ENCODE data around the gene CENPO. TPM values are rescaled to one million over a fixed set of nuclear protein-coding genes. Genes with fewer than 3 reads are reported as not detected.

Gene CENPO
- total and polyA plus RNA-seq, 2 of the 4 experiments (the other 2 are of a cell fraction) = 20.1 to 27.2 TPM

- Histone ChIP-seq H3K27ac (ENCODE audit: insufficient read depth, low read length) (no peak overlapping the region), H2BK120ac (ENCODE audit: low read depth, low read length) (no peak overlapping the region), H3K9me1 (ENCODE audit: insufficient read depth, low read length) (peaks cover 6% of the 10 kb centered on the region; the same call in 1 of the 2 replicates), H4K8ac (ENCODE audit: low read depth in 2 of 2, low read length in 2 of 2) (no peak overlapping the region), H3K9ac (ENCODE audit: low read depth, low read length) (no peak overlapping the region), H3K18ac (ENCODE audit: low read depth, low read length) (no peak overlapping the region), H4K5ac (ENCODE audit: low read depth, low read length) (no peak overlapping the region), H3K79me1 (ENCODE audit: low read depth in 1 of 2, low read length in 2 of 2) (no peaks in the 10 kb centered on the region), H3K4ac (ENCODE audit: low read depth, low read length) (no peak overlapping the region), H2AFZ (replicated peaks; ENCODE audit: low read length, poor library complexity) (no peak overlapping the region), H3K36me3 (ENCODE audit: control insufficient read depth, insufficient read depth, low read length) (peaks cover 9% of the 10 kb centered on the region), H3K27me3 (ENCODE audit: control insufficient read depth, insufficient read depth, low read length) (no peaks in the 10 kb centered on the region), H2BK20ac (ENCODE audit: low read depth, low read length) (no peak overlapping the region), H3K4me1 (ENCODE audit: control insufficient read depth, insufficient read depth, low read length) (peaks cover 6% of the 10 kb centered on the region), H2AK5ac (ENCODE audit: low read depth, low read length) (no peak overlapping the region), H3K23ac (ENCODE audit: low read depth, low read length) (no peak overlapping the region), H3K9me3 (ENCODE audit: control insufficient read depth, insufficient read depth, low read length) (no peaks in the 10 kb centered on the region), H4K91ac (ENCODE audit: insufficient read depth, low read depth, low read length) (no peak overlapping the region), H2BK5ac (ENCODE audit: low read depth, low read length, poor library complexity, severe bottlenecking) (no peak overlapping the region), H2AK9ac (replicated peaks; ENCODE audit: low read depth, low read length, poor library complexity) (no peak overlapping the region), H4K20me1 (ENCODE audit: insufficient read depth, low read length) (no peaks in the 10 kb centered on the region), H3K14ac (replicated peaks; ENCODE audit: low read depth, low read length) (no peak overlapping the region), H2BK15ac (ENCODE audit: low read depth, low read length) (no peak overlapping the region), H3K56ac (ENCODE audit: extremely low read depth, insufficient read depth, low read length) (no peak overlapping the region), H3K4me3 (ENCODE audit: insufficient read depth, low read depth, low read length) (no peak overlapping the region), H3K4me2 (ENCODE audit: low read depth, low read length) (no peak overlapping the region; the same call in 1 of the 2 replicates)
- ChIA-PET CTCF (no interaction called here), POLR2A (ENCODE audit: unreplicated experiment) (interaction anchor here (1.5 kb wide), 1 partner anchor 30 kb away, joined by 5 read pairs; no protein-coding TSS in a partner anchor)
- intact Hi-C loops (cut with micrococcal nuclease) = no loop called here
- dilution Hi-C loops (cut with HindIII; ENCODE audit: low sequenced_read_pairs, unreplicated experiment) = no loop called here
- ATAC-seq (ENCODE audit: low read depth) (peak; percentile 94), DNase-seq (peak; percentile 49)
- in situ Hi-C loops (cut with MboI; ENCODE audit: low sequenced_read_pairs) = no loop called here
- WGBS, 2 experiments (ENCODE audit: extremely low coverage in 2 of 2, insufficient read length in 1 of 2) = no CpG with 5 or more reads among the region's 2 CpGs
- no TSS peak for BruUV-seq (replicated peaks)
- TF ChIP-seq USF2 (IDR thresholded peaks at IDR 0.05; ENCODE audit: low read depth, low read length) = no peak
- no peak for TF ChIP-seq SMC3 (IDR thresholded peaks at IDR 0.05; ENCODE audit: low read depth, low read length)
- TF ChIP-seq RFX5 (IDR thresholded peaks at IDR 0.05; ENCODE audit: low read depth, low read length) = no peak
- TF ChIP-seq BHLHE40 (IDR thresholded peaks at IDR 0.05; ENCODE audit: low read depth, low read length) = no peak
- TF ChIP-seq CEBPB (IDR thresholded peaks at IDR 0.05; ENCODE audit: low read depth, low read length) = no peak
- no peak for TF ChIP-seq RAD21 (IDR thresholded peaks at IDR 0.05; ENCODE audit: low read length)
- no peak for TF ChIP-seq MAFK (IDR thresholded peaks at IDR 0.05; ENCODE audit: low read depth, low read length)
These were observed 30.7 kb upstream of the CENPO start for GRCh38 chr2:24762518-24762917.
